ENCODE measurements around the gene TMEM69. TPM values are rescaled to one million over a fixed set of nuclear protein-coding genes. Genes with fewer than 3 reads are reported as not detected.
A peak's percentile ranks its signal among the peaks of the same experiment; 100 is the strongest.

The TMEM69 gene
- polyA plus RNA-seq (2011; rRNA removed), result 50.8 and 65.4 TPM in 2 replicates
- 22.9 and 28.9 TPM in 2 replicates for polyA plus RNA-seq (2012; cell fraction: cytosol; rRNA removed)
- 10.7 and 12.7 TPM in 2 replicates for polyA plus RNA-seq (2012; cell fraction: nucleus; rRNA removed)
- 21.6 to 23.1 TPM (median 22.7 TPM) in 3 replicates for polyA plus RNA-seq (2017; fragmentation: RNase III; extraction: RNeasy Plus Mini Kit Qiagen cat#74134 plus additional on column Dnase treatment)
- polyA minus RNA-seq (2011; rRNA and poly(A)+ RNA removed), result 21.7 and 29.1 TPM in 2 replicates

GRCh38 chr1:45687754-45688740, at the start of gene TMEM69:
TSS of gene TMEM69 (plus strand) at chr1:45688181. CDS start at chr1:45691069, 2,888 bp downstream.
- 1% methylated on average over 17 of the region's 24 CpGs for WGBS (ENCODE audit: missing lambda C conversion rate)
- TF ChIP-seq CEBPB (IDR thresholded peaks at IDR 0.05) (0 out of 4 replicates have a peak, but pooled peaks of 1 of the 2 experiments have one; percentile 8), CBX2 (IDR thresholded peaks at IDR 0.05; ENCODE audit: borderline replicate concordance, low read depth) (no peak), HOXB13 (CRISPR knock-in tag; IDR thresholded peaks at IDR 0.05; ENCODE audit: low read depth) (no peak), MYC (IDR thresholded peaks at IDR 0.05; ENCODE audit: borderline replicate concordance, low read length) (peak; percentile 37; the same call in 1 of the 2 replicates), KDM5A (IDR thresholded peaks at IDR 0.05) (peak; percentile 71), MAX (IDR thresholded peaks at IDR 0.05) (peak; percentile 63), RFX5 (IDR thresholded peaks at IDR 0.05) (no peak), MAZ (IDR thresholded peaks at IDR 0.05; ENCODE audit: borderline replicate concordance, low read depth, low read length) (0 out of 2 replicates have a peak, but pooled peaks have one; percentile 70), FOXS1 (CRISPR knock-in tag; IDR thresholded peaks at IDR 0.05) (no peak), POLR2A (IDR thresholded peaks at IDR 0.05; ENCODE audit: low read length) (peak; percentile 45), JUN (IDR thresholded peaks at IDR 0.05) (peak; percentile 43 to 59; a peak in 3 of 5 replicates), MAFK (IDR thresholded peaks at IDR 0.05; ENCODE audit: partially characterized antibody) (no peak), E2F6 (IDR thresholded peaks at IDR 0.05; ENCODE audit: borderline replicate concordance, low read depth) (0 out of 2 replicates have a peak, but pooled peaks have one; percentile 56), KDM1A (IDR thresholded peaks at IDR 0.05; ENCODE audit: low read depth) (0 out of 2 replicates have a peak, but pooled peaks have one; percentile 22)
- Histone ChIP-seq H3K9me3 (no peaks in the 10 kb centered on the region), H3K4me1 (peaks cover 18% of the 10 kb centered on the region; the same call in 2 of the 3 replicates), H3K27ac (peak within 1 kb of the TSS; percentile 84 to 98), H3K4me3 (peak within 1 kb of the TSS; percentile 83), H3K4me2 (peak within 1 kb of the TSS; percentile 92)
- ATAC-seq (peak; percentile 68 to 73), FAIRE-seq (no peak), DNase-seq (ENCODE audit: low read depth in 1 of 2, low spot score in 1 of 2) (peak; percentile 81 to 91)
- CTCF ChIA-PET, result interaction anchor here (0.9 kb wide), 1 partner anchor 40 kb away, joined by 3 read pairs; no protein-coding TSS in a partner anchor
- POLR2A ChIA-PET, result interaction anchor here (0.6 to 2.2 kb wide), 7 partner anchors 10 to 194 kb away, joined by 3 to 9 read pairs (median 4); partner anchors contain the start of genes IPP, NASP and PRDX1

GRCh38 chr1:45640293-45640692, 47.7 kb upstream of the TMEM69 start:
- Histone ChIP-seq H3K4me2 (no peak overlapping the region), H3K4me3 (no peak overlapping the region), H3K9me3 (no peaks in the 10 kb centered on the region), H3K27ac (no peak overlapping the region), H3K4me1 (peaks cover 7% of the 10 kb centered on the region; the same call in 1 of the 3 replicates)
- DNase-seq (ENCODE audit: low read depth in 1 of 2, low spot score in 1 of 2) (no peak), FAIRE-seq (no peak), ATAC-seq (no peak)
- POLR2A ChIA-PET, result no interaction called here
- 100% methylated on average over 1 of the region's 1 CpG for WGBS (ENCODE audit: missing lambda C conversion rate)
- CTCF ChIA-PET, result interaction anchor here (0.6 to 0.7 kb wide), 2 partner anchors 30 to 581 kb away, joined by 3 read pairs; no protein-coding TSS in a partner anchor
- TF ChIP-seq NR3C1 (IDR thresholded peaks at IDR 0.05), result no peak
- TF ChIP-seq HMGXB4 (CRISPR knock-in tag; IDR thresholded peaks at IDR 0.05; ENCODE audit: borderline replicate concordance), result no peak
- TF ChIP-seq GATA3 (IDR thresholded peaks at IDR 0.05; ENCODE audit: borderline replicate concordance), result no peak
- no peak for TF ChIP-seq MYC (IDR thresholded peaks at IDR 0.05; ENCODE audit: borderline replicate concordance, low read length)
- TF ChIP-seq ATOH8 (CRISPR knock-in tag; IDR thresholded peaks at IDR 0.05; ENCODE audit: low read depth), result no peak
- TF ChIP-seq RARB (CRISPR knock-in tag; IDR thresholded peaks at IDR 0.05), result no peak
- TF ChIP-seq ESRRA (IDR thresholded peaks at IDR 0.05; ENCODE audit: borderline replicate concordance, low read length), result no peak
- no peak for TF ChIP-seq JUN (IDR thresholded peaks at IDR 0.05)
- TF ChIP-seq EP300 (IDR thresholded peaks at IDR 0.05), result no peak
- no peak for TF ChIP-seq PBX3 (IDR thresholded peaks at IDR 0.05)

All from A549 (cell line).